GM13977 (cell line): ENCODE results near the gene KCND2.
A peak's percentile ranks its signal among the peaks of the same experiment; 100 is the strongest.

Experiments
- DNase-seq: peaks from one replicate; pipeline ENCODE4 v3.0.0; 2012; ENCODE audit warnings: low spot score
- CTCF ChIP-seq: IDR thresholded peaks from 2 replicates; pipeline ENCODE4 v1.5.1; 2012; ENCODE audit warnings: mild to moderate bottlenecking, control low read depth; ENCODE audit not compliant: insufficient read depth; ENCODE audit errors: extremely low read depth, missing control alignments
- in situ Hi-C: fragments of 300-500 bp; cut with MboI; formaldehyde crosslinking; loops from one replicate; pipeline ENCODE4 v1.12.0; 2022; ENCODE audit warnings: low sequenced_read_pairs, low pct_unique_long_range_greater_than_20kb, mixed read lengths, inconsistent platforms; ENCODE audit not compliant: unreplicated experiment

KCND2 gene

GRCh38 chr7:120360918-120361317 is 87.9 kb downstream of the KCND2 start:
- in situ Hi-C loops: no loop called here
- TF ChIP-seq CTCF: no peak
- peak; percentile 9 for DNase-seq

- TF ChIP-seq CTCF: no peak
- DNase-seq: no peak
- in situ Hi-C loops: no loop called here
Measured at GRCh38 chr7:120363414-120363813, 90.4 kb downstream of the KCND2 start.

- no peak for DNase-seq
- in situ Hi-C loops: no loop called here
Measured at GRCh38 chr7:120370954-120371353, 98.0 kb downstream of the KCND2 start.

GRCh38 chr7:120373174-120373573 is 100.2 kb downstream of the KCND2 start:
- in situ Hi-C loops: no loop called here
- no peak for DNase-seq
- TF ChIP-seq CTCF: no peak

More at GRCh38 chr7:120370954-120371353, 98.0 kb downstream of the KCND2 start:
- TF ChIP-seq CTCF: no peak

GRCh38 chr7:120394595-120394994 is 121.6 kb downstream of the KCND2 start:
- in situ Hi-C loops: no loop called here

GRCh38 chr7:120395526-120396019 is 122.6 kb downstream of the KCND2 start:
- no peak for DNase-seq
- TF ChIP-seq CTCF: no peak
- in situ Hi-C loops: no loop called here

More at GRCh38 chr7:120394595-120394994, 121.6 kb downstream of the KCND2 start:
- no peak for TF ChIP-seq CTCF
- DNase-seq: no peak

GRCh38 chr7:120398284-120399000 is 125.5 kb downstream of the KCND2 start:
- no peak for DNase-seq
- TF ChIP-seq CTCF: no peak
- in situ Hi-C loops: no loop called here
